ENCODE data around the gene MYH9. TPM values are rescaled to one million over a fixed set of nuclear protein-coding genes. Genes with fewer than 3 reads are reported as not detected.

Gene MYH9
- total and polyA plus RNA-seq, 11 donors, result 109 to 482 (median 238) TPM

DNA sequence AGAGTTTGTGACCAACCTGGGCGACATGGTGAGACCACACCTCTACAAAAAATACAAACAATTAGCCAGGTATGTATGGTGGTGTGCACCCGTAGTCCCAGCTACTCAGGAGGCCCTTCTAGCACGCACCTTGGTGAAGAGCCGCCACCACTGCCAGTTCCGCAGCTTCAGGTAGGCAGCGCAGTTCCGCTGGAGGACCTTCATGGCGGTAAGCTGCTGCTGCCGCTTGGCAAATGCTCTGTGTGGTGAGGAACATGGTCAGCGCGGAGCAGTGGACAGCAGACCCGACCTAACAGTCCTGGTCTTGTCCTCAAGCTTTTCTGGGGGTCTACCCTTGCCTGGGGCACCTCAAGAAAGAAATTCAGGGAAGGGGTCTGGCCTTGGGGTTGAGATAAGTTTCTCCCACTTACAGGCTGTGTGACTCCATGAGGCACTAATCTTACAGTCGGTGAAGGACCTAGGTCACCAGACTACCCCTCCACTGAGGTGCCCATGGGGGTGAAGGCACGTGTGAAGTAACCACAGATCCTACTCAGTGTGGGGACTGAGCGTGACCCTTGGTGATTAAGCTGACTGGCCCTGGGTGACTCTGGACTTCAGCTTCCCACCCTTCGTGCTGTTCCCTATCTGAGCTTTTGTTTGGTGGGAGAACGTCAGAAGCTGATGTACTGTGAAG is 85.2 kb downstream of the MYH9 start:
- intact Hi-C loops (cut with DNase I), result loop anchor here in 3 of 10 donors (5.0 kb wide), 1 partner anchor 170 kb away; no protein-coding TSS in a partner anchor
- no peak for TF ChIP-seq POLR2A (IDR thresholded peaks at IDR 0.05)
- TF ChIP-seq, protein P1, sequence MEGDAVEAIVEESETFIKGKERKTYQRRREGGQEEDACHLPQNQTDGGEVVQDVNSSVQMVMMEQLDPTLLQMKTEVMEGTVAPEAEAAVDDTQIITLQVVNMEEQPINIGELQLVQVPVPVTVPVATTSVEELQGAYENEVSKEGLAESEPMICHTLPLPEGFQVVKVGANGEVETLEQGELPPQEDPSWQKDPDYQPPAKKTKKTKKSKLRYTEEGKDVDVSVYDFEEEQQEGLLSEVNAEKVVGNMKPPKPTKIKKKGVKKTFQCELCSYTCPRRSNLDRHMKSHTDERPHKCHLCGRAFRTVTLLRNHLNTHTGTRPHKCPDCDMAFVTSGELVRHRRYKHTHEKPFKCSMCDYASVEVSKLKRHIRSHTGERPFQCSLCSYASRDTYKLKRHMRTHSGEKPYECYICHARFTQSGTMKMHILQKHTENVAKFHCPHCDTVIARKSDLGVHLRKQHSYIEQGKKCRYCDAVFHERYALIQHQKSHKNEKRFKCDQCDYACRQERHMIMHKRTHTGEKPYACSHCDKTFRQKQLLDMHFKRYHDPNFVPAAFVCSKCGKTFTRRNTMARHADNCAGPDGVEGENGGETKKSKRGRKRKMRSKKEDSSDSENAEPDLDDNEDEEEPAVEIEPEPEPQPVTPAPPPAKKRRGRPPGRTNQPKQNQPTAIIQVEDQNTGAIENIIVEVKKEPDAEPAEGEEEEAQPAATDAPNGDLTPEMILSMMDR (IDR thresholded peaks at IDR 0.05), result no peak
- Histone ChIP-seq H3K4me3 (no peak overlapping the region), H3K9me3 (no peaks in the 10 kb centered on the region), H3K27me3 (no peaks in the 10 kb centered on the region), H3K36me3 (peaks cover 21 to 100% (median 100%) of the 10 kb centered on the region in 9 donors), H3K4me1 (peaks cover 0 to 8% (median 0%) of the 10 kb centered on the region in 12 donors), H3K27ac (peak overlapping the region in 3 of 12 donors; percentile 1 to 74 (median 6))
- 85 to 91% (median 90%) methylated on average over 10 to 17 of the region's 17 CpGs for WGBS, 4 donors
- ATAC-seq (no peak), DNase-seq (peak in 1 of 5 donors; percentile 33)

DNA sequence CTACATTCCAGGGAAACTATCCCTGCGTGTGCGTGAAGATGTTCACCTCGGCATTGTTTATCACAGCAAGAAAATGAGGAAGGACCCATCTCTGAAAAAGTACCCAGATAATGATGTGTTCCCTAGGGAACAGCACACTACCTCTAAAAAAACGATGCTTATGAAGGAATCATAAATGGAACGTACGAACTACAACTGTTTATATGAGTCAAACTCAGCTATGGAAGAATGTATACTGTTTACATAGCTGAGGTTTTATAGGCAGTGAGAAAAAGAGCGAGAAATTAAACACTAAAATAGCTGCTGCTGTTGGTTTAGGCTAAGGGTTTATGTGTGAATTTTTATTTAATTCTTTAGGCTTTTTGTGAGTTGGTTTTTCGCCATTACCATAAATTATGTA is 85.9 kb downstream of the MYH9 start:
- peaks cover 0 to 8% (median 0%) of the 10 kb centered on the region in 12 donors for H3K4me1 ChIP-seq
- H3K4me3 ChIP-seq, result no peak overlapping the region
- WGBS, 4 donors, result 81 to 86% (median 85%) methylated on average over 8 of the region's 8 CpGs
- no peaks in the 10 kb centered on the region for H3K27me3 ChIP-seq
- intact Hi-C loops (cut with DNase I), result loop anchor here (1.0 to 5.0 kb wide), 3 partner anchors 168 to 170 kb away; no protein-coding TSS in a partner anchor
- no peak for DNase-seq
- TF ChIP-seq POLR2A (IDR thresholded peaks at IDR 0.05), result no peak
- TF ChIP-seq, protein P1 (IDR thresholded peaks at IDR 0.05), result no peak
- H3K27ac ChIP-seq, result peak overlapping the region in 3 of 12 donors; percentile 1 to 74 (median 46)
- H3K36me3 ChIP-seq, result peaks cover 21 to 100% (median 100%) of the 10 kb centered on the region in 9 donors
- ATAC-seq, result no peak
- H3K9me3 ChIP-seq, result no peaks in the 10 kb centered on the region

DNA sequence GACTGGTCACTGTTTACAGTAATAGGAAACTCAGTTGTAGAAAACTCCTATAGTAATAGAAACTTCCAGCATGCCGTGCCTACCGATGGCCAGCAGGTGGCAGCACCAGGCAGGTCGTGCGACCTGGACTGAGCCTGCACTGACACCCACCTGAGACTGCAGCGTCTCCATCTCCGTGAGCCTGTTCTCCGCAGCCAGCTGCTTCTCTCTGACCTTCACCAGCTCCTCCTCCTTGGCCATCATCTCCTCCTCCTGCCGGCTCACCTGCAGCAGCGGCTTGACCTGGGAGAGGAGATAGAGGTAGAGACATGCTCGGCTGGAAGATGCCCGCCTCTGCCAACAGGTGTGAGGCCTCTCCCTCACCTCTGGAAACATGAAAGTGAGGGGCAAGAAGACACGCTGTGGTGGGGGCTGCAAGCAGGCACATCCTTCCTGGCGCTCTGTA is 86.4 kb downstream of the MYH9 start:
- peak; percentile 28 to 61 (median 54) for ATAC-seq
- H3K36me3 ChIP-seq, result peaks cover 19 to 100% (median 100%) of the 10 kb centered on the region in 9 donors
- TF ChIP-seq, protein P1 (IDR thresholded peaks at IDR 0.05), result peak; percentile 90 to 98 (median 94)
- TF ChIP-seq POLR2A (IDR thresholded peaks at IDR 0.05), result no peak
- WGBS, 4 donors, result 18 to 36% (median 29%) methylated on average over 9 to 13 of the region's 13 CpGs
- H3K27ac ChIP-seq, result peak overlapping the region in 3 of 12 donors; percentile 25 to 74 (median 46)
- intact Hi-C loops (cut with DNase I), result loop anchor here (1.0 to 5.0 kb wide), 3 partner anchors 169 to 171 kb away; no protein-coding TSS in a partner anchor
- DNase-seq, result peak in 4 of 5 donors; percentile 73 to 85 (median 75)
- no peaks in the 10 kb centered on the region for H3K27me3 ChIP-seq
- H3K4me1 ChIP-seq, result peaks cover 0 to 8% (median 0%) of the 10 kb centered on the region in 12 donors
- no peak overlapping the region for H3K4me3 ChIP-seq
- H3K9me3 ChIP-seq, result no peaks in the 10 kb centered on the region

Measured in heart left ventricle (tissue), 16 donors.